GM18870 (cell line): ENCODE data around the gene MOCOS.
"Not testable (repeated sequence)": the region's sequence is repeated elsewhere in the genome, so short reads cannot be mapped to it uniquely, and the experiment has no call there.

Experiments
- ATAC-seq: cut with Tn5 transposase; IDR thresholded peaks from one replicate; pipeline ENCODE4 v1.9.1; 2021; ENCODE audit warnings: moderate library complexity; ENCODE audit not compliant: unreplicated experiment

MOCOS gene

GRCh38 chr18:36197511-36198166 lies 10.3 kb downstream of the MOCOS start:
- no peak for ATAC-seq

GRCh38 chr18:36199691-36200295 lies 12.5 kb downstream of the MOCOS start:
- ATAC-seq: no peak

- no peak for ATAC-seq
Observed at GRCh38 chr18:36200354-36200771, 13.1 kb downstream of the MOCOS start.

- no peak for ATAC-seq
Observed at GRCh38 chr18:36201765-36202164, 14.5 kb downstream of the MOCOS start.

GRCh38 chr18:36203360-36203895 lies 16.1 kb downstream of the MOCOS start:
- no peak for ATAC-seq

GRCh38 chr18:36205166-36205565 lies 17.9 kb downstream of the MOCOS start:
- no peak for ATAC-seq

- no peak for ATAC-seq
Observed at GRCh38 chr18:36207303-36207702, 20.0 kb downstream of the MOCOS start.

- ATAC-seq: not testable (repeated sequence)
Observed at GRCh38 chr18:36207969-36208368, 20.7 kb downstream of the MOCOS start.

- ATAC-seq: peak; percentile 74
Observed at GRCh38 chr18:36211612-36212065, 24.3 kb downstream of the MOCOS start.

GRCh38 chr18:36212301-36213171 lies 25.2 kb downstream of the MOCOS start:
- ATAC-seq: no peak

- no peak for ATAC-seq
Observed at GRCh38 chr18:36214811-36215210, 27.5 kb downstream of the MOCOS start.

- no peak for ATAC-seq
Observed at GRCh38 chr18:36215577-36215976, 28.3 kb downstream of the MOCOS start.

- no peak for ATAC-seq
Observed at GRCh38 chr18:36217348-36217747, 30.1 kb downstream of the MOCOS start.

- ATAC-seq: no peak
Observed at GRCh38 chr18:36229188-36229587, 41.9 kb downstream of the MOCOS start.

GRCh38 chr18:36240510-36240909 lies 53.2 kb downstream of the MOCOS start:
- ATAC-seq: not testable (repeated sequence)

- ATAC-seq: no peak
Observed at GRCh38 chr18:36241831-36242230, 54.5 kb downstream of the MOCOS start.

- no peak for ATAC-seq
Observed at GRCh38 chr18:36247036-36247435, 59.7 kb downstream of the MOCOS start.

- no peak for ATAC-seq
Observed at GRCh38 chr18:36249392-36249791, 62.1 kb downstream of the MOCOS start.

- no peak for ATAC-seq
Observed at GRCh38 chr18:36250827-36251226, 63.5 kb downstream of the MOCOS start.

GRCh38 chr18:36255072-36255698 lies 67.9 kb downstream of the MOCOS start:
- ATAC-seq: no peak

- no peak for ATAC-seq
Observed at GRCh38 chr18:36256094-36256493, 68.8 kb downstream of the MOCOS start.
